C4-2B (cell line): ENCODE results near the gene SNX8.
"Not testable (repeated sequence)": the region's sequence is repeated elsewhere in the genome, so short reads cannot be mapped to it uniquely, and the experiment has no call there.

ENCODE experiments used
- ZFX ChIP-seq: fragments of 450-650 bp; IDR thresholded peaks from 2 replicates; pipeline ENCODE4 v1.6.1; 2017
- TF ChIP-seq, protein P1 (sequence below): fragments of 450-650 bp; conservative IDR thresholded peaks from 2 replicates; pipeline ENCODE4 v1.5.1; 2017; ENCODE audit warnings: mild to moderate bottlenecking

DNA sequence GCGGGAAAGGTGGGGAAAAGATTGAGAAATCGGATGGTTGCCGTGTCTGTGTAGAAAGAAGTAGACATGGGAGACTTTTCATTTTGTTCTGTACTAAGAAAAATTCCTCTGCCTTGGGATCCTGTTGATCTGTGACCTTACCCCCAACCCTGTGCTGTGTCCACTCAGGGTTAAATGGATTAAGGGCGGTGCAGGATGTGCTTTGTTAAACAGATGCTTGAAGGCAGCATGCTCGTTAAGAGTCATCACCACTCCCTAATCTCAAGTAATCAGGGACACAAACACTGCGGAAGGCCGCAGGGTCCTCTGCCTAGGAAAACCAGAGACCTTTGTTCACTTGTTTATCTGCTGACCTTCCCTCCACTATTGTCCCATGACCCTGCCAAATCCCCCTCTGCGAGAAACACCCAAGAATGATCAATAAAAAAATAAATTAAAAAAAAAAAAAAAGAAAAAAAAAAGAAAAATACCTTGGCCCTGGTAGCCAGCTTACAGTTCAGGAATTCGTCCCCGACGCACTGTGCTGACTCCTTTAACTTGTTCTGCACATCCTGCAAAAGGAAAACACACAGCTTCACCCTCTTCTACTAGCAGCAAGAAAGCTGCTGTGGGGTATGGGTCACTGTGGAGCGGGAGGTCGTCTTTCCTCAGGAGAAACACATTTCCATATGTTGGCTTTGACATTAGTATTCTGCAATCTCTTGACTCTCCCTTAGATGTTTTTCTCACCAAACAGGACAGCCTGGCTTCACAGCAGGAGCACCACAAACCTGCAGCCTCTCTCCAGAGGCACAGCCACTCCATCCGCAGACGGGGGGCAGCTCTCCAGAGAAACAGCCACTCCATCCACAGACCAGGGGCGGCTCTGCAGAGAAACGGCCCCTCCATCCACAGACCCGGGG is 44.9 kb downstream of the SNX8 start:
- TF ChIP-seq, protein P1, sequence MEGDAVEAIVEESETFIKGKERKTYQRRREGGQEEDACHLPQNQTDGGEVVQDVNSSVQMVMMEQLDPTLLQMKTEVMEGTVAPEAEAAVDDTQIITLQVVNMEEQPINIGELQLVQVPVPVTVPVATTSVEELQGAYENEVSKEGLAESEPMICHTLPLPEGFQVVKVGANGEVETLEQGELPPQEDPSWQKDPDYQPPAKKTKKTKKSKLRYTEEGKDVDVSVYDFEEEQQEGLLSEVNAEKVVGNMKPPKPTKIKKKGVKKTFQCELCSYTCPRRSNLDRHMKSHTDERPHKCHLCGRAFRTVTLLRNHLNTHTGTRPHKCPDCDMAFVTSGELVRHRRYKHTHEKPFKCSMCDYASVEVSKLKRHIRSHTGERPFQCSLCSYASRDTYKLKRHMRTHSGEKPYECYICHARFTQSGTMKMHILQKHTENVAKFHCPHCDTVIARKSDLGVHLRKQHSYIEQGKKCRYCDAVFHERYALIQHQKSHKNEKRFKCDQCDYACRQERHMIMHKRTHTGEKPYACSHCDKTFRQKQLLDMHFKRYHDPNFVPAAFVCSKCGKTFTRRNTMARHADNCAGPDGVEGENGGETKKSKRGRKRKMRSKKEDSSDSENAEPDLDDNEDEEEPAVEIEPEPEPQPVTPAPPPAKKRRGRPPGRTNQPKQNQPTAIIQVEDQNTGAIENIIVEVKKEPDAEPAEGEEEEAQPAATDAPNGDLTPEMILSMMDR: not testable (repeated sequence)
- TF ChIP-seq ZFX: not testable (repeated sequence)
